Vagina (tissue), 2 donors: ENCODE measurements around the gene SLC6A1. TPM values are rescaled to one million over a fixed set of nuclear protein-coding genes. Genes with fewer than 3 reads are reported as not detected.

ENCODE experiments used
- DNase-seq, 2 donors: peaks; one replicate each; pipeline ENCODE4 v3.0.0-alpha.2; 2017; ENCODE audit errors: extremely low spot score in 2 of 2
- H3K27ac ChIP-seq: fragments of 200-600 bp; sonication (generic); one replicate; pipeline ENCODE4 v1.5.1; 2019
- H3K27me3 ChIP-seq: fragments of 200-600 bp; sonication (generic); one replicate; pipeline ENCODE4 v1.5.1; 2019
- H3K36me3 ChIP-seq, 2 donors: fragments of 200-600 bp; sonication (generic); one replicate each; pipeline ENCODE4 v1.5.1; 2017 to 2019
- H3K4me1 ChIP-seq: fragments of 200-600 bp; sonication (generic); one replicate; pipeline ENCODE4 v1.5.1; 2019
- H3K4me3 ChIP-seq, 2 donors: fragments of 200-600 bp; sonication (generic); 1 replicate in 1 of 2; 2 replicates in 1 of 2; pipeline ENCODE4 v1.5.1; 2016 to 2019
- H3K9me3 ChIP-seq: fragments of 200-600 bp; sonication (generic); one replicate; pipeline ENCODE4 v1.5.1; 2019
- POLR2A ChIP-seq, 2 donors: fragments of 450-650 bp; IDR thresholded peaks; one replicate each; pipeline ENCODE4 v1.6.1; 2017; ENCODE audit warnings: antibody characterized with exemption in 2 of 2, mild to moderate bottlenecking in 2 of 2, moderate library complexity in 2 of 2
- POLR2AphosphoS5 ChIP-seq, 2 donors: sonication (generic); formaldehyde crosslinking; IDR thresholded peaks; one replicate each; pipeline ENCODE4 v1.9.0; 2017; ENCODE audit warnings: antibody characterized with exemption in 2 of 2, mild to moderate bottlenecking in 2 of 2, low read depth in 1 of 2; ENCODE audit not compliant: insufficient read depth in 1 of 2
- intact Hi-C: fragments of 100-400 bp; cut with DNase I; formaldehyde crosslinking; loops from one replicate; pipeline ENCODE4 v1.15.1; 2023
- total RNA-seq: library from RNA; depleted of rRNA; stranded (reverse); fragments of >200 nt; gene quantifications from one replicate; pipeline ENCODE4 v1.2.3, GENCODE V29; 2016
- TF ChIP-seq, protein P1 (sequence below), 3 experiments: fragments of 450-650 bp in 2 of 3; fragments of 200-600 bp in 1 of 3; sonication (generic) in 1 of 3; IDR thresholded peaks; one replicate each; pipeline ENCODE4 v1.5.1; 2017 to 2019; ENCODE audit warnings: antibody characterized with exemption in 3 of 3, mild to moderate bottlenecking in 2 of 3, moderate library complexity in 2 of 3

Gene SLC6A1
- total RNA-seq, 1 donor from 2014 or later: 2.0 TPM

DNA sequence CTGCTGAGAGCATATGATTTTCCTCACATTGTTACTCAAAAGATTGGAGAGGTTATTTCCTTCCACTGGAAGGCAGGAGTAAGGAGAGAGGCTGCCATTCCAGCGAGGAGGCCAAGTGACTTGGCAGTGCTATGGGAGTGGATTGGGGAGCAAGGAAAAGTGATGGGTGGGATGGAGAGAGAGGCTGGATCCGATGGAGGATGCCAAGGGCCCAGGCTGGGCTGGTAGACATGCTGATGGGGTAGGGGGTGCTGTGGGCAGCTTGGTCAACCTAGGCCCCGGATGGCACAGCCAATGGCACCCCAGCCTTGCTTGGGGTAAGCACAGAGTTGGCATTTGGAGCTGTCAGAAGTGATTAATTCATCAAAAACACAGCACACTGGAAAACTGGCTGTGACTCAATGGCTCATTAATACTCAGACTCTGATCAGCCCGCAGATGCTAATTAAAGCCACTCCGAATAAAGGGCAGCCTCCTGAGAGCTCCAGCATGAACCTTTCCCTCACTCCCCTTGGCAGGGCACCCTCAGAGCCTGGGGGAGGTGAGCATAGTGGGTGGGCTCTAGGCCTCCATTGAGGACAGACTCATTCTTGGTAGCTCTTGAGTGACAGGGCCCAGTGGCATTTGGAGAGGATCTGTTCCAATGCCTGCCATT is 22.1 kb upstream of the SLC6A1 start:
- no peaks in the 10 kb centered on the region for H3K4me1 ChIP-seq
- no peaks in the 10 kb centered on the region for H3K27me3 ChIP-seq
- no peak overlapping the region for H3K27ac ChIP-seq
- no peak for DNase-seq
- no peak overlapping the region for H3K4me3 ChIP-seq
- intact Hi-C loops: no loop called here
- H3K36me3 ChIP-seq: no peaks in the 10 kb centered on the region
- no peak for TF ChIP-seq POLR2A (IDR thresholded peaks at IDR 0.05)
- TF ChIP-seq, protein P1, sequence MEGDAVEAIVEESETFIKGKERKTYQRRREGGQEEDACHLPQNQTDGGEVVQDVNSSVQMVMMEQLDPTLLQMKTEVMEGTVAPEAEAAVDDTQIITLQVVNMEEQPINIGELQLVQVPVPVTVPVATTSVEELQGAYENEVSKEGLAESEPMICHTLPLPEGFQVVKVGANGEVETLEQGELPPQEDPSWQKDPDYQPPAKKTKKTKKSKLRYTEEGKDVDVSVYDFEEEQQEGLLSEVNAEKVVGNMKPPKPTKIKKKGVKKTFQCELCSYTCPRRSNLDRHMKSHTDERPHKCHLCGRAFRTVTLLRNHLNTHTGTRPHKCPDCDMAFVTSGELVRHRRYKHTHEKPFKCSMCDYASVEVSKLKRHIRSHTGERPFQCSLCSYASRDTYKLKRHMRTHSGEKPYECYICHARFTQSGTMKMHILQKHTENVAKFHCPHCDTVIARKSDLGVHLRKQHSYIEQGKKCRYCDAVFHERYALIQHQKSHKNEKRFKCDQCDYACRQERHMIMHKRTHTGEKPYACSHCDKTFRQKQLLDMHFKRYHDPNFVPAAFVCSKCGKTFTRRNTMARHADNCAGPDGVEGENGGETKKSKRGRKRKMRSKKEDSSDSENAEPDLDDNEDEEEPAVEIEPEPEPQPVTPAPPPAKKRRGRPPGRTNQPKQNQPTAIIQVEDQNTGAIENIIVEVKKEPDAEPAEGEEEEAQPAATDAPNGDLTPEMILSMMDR (IDR thresholded peaks at IDR 0.05): no peak
- TF ChIP-seq POLR2AphosphoS5 (IDR thresholded peaks at IDR 0.05; ENCODE audit: insufficient read depth in 1 of 2, low read depth in 1 of 2): no peak
- H3K9me3 ChIP-seq: no peaks in the 10 kb centered on the region

DNA sequence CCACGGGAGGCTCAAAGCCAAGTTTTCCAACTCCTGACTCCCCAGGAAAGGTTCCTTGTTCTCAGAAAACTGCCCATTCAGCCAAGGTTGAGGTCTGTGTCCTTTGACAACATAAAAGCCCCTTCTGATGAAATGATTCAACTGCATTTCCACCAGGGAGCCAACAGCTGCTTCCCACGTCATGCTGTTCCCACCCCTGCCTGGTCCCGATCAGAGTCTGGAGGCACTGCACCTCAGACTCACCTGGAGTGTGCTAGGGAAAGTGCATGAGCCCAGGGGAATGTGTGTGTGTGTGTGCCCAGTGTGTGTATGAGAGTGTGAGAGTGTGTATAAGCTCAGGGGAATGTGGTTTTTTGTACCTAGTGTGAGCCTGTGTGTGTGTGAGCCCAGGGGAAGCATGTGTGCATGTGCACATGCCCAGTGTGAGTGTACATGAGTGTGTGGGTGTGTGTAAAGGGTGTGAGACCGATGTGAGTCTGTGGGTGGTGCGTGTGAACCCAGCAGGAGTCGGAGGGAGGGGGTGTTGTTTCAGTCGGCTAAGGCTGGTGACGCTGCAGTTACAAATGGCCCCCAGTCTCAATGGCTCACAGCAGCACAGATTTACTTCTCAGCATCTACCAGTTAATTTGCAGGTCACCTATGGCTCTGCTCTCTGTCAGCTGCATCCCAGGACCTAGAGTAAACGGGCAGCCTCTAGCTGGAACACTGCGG is 20.3 kb upstream of the SLC6A1 start:
- no peaks in the 10 kb centered on the region for H3K9me3 ChIP-seq
- intact Hi-C loops: no loop called here
- H3K36me3 ChIP-seq: no peaks in the 10 kb centered on the region
- no peaks in the 10 kb centered on the region for H3K4me1 ChIP-seq
- H3K27ac ChIP-seq: no peak overlapping the region
- no peak for TF ChIP-seq POLR2AphosphoS5 (IDR thresholded peaks at IDR 0.05; ENCODE audit: insufficient read depth in 1 of 2, low read depth in 1 of 2)
- H3K4me3 ChIP-seq: no peak overlapping the region
- DNase-seq: no peak
- H3K27me3 ChIP-seq: no peaks in the 10 kb centered on the region

DNA sequence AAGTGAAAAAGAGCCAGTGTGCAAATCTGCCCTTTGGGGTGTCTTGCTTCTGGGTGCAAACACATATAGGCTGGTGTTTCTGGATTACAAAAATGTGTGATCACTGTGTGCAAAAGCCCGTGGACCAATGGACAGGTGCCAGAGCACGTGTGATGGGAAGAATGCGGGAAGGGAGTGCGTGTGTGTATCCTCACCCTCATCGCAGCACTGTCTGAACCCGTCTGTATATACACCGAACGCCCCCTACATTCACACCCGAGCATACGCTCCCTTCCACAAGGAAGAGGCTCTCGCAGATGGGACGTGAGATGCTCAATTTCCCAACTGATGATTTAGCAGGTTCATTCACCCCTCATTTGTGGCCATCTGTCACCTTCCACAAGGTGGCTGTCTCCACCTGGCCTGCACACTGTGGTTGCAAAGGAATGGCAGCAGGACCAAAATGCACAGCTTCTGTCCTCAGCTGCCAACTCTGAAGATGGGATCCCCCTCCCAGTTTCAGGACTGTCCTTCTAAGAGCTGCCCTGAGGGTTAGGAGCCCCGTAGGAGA is 19.4 kb upstream of the SLC6A1 start:
- intact Hi-C loops: no loop called here
- Histone ChIP-seq H3K27ac (no peak overlapping the region), H3K9me3 (no peaks in the 10 kb centered on the region), H3K4me3 (no peak overlapping the region), H3K27me3 (no peaks in the 10 kb centered on the region), H3K36me3 (no peaks in the 10 kb centered on the region), H3K4me1 (no peaks in the 10 kb centered on the region)
- DNase-seq: no peak
- TF ChIP-seq, protein P1 (IDR thresholded peaks at IDR 0.05): no peak
- TF ChIP-seq POLR2A (IDR thresholded peaks at IDR 0.05): no peak
- no peak for TF ChIP-seq POLR2AphosphoS5 (IDR thresholded peaks at IDR 0.05; ENCODE audit: insufficient read depth in 1 of 2, low read depth in 1 of 2)

DNA sequence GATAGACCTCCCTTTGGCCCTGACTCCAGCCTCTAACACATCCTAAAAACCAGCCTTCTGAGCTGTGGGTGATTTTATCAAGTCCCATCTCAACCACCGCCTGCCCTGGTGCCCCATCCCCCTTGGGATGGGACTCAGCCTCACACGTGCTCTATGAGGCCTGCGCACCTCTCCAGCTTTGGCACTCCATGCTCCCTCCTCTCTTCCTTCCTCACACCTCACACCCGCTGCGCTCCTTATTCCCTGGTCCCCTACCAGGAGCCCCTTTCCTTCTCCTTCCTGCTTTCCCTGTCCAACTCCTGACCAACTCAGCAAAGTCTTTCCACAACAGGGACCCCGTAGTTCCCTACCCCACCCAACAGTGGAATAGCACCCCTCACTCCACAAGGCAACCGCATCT is 18.4 kb upstream of the SLC6A1 start:
- intact Hi-C loops: no loop called here
- H3K4me1 ChIP-seq: no peaks in the 10 kb centered on the region
- DNase-seq: no peak
- TF ChIP-seq, protein P1 (IDR thresholded peaks at IDR 0.05): no peak
- TF ChIP-seq POLR2AphosphoS5 (IDR thresholded peaks at IDR 0.05; ENCODE audit: insufficient read depth in 1 of 2, low read depth in 1 of 2) (no peak), POLR2A (IDR thresholded peaks at IDR 0.05) (no peak)
- H3K9me3 ChIP-seq: no peaks in the 10 kb centered on the region
- no peaks in the 10 kb centered on the region for H3K27me3 ChIP-seq
- H3K36me3 ChIP-seq: no peaks in the 10 kb centered on the region
- H3K27ac ChIP-seq: no peak overlapping the region
- no peak overlapping the region for H3K4me3 ChIP-seq

DNA sequence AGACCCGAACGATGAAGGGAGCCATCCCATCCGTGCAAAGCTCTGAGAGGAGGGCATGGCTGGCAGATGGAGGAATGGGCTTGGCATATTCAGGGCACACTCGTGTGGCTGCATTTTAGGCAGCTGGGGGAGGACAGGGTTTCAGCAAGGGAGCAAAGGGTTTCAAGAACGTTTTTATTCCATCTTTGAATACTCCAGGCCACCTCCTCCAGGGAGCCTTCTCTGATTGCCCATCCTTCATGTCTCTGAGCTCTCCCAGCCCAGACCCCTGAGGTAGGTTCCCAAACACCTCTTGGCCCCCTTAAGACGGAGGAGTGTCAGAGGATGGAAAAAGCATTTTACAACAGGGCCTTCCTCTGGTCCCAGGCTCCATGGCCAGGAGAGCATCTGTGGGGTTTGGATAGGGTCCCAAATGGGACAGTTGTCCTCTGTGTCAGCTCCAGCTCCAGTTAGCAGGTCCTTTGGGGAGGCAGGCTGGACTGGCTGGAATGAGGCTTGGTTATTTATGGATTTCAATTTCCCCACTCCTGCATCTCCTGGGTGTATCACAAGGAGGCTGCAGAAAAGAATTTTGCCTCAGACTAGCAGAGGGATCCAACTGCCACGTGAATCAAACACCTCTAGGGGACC is 17.7 kb upstream of the SLC6A1 start:
- no peak overlapping the region for H3K27ac ChIP-seq
- TF ChIP-seq POLR2AphosphoS5 (IDR thresholded peaks at IDR 0.05; ENCODE audit: insufficient read depth in 1 of 2, low read depth in 1 of 2) (no peak), POLR2A (IDR thresholded peaks at IDR 0.05) (no peak)
- TF ChIP-seq, protein P1 (IDR thresholded peaks at IDR 0.05): no peak
- no peaks in the 10 kb centered on the region for H3K27me3 ChIP-seq
- intact Hi-C loops: no loop called here
- DNase-seq: no peak
- no peak overlapping the region for H3K4me3 ChIP-seq
- no peaks in the 10 kb centered on the region for H3K4me1 ChIP-seq
- H3K9me3 ChIP-seq: no peaks in the 10 kb centered on the region
- H3K36me3 ChIP-seq: no peaks in the 10 kb centered on the region
